ENCODE data around the gene PTGR2.

DNA sequence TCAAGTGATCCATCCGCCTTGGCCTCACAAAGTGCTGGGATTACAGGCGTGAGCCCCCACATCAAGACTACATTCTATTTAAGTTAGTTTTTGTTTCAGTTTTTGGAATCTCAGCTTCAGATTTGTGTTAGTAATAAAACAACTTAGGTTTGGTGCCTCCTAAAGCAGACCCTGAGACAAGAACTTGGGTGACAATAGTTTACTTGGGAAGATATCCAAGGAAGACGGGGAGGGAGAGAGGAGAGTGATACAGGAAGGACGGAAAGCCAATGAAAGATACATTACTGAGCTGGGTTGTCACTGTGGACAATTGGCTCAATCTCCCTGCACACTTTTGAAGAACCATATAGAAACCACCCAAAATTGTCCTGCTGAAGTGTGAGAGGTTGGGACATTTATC lies 22.6 kb upstream of the PTGR2 start:
- TF ChIP-seq, protein P1, sequence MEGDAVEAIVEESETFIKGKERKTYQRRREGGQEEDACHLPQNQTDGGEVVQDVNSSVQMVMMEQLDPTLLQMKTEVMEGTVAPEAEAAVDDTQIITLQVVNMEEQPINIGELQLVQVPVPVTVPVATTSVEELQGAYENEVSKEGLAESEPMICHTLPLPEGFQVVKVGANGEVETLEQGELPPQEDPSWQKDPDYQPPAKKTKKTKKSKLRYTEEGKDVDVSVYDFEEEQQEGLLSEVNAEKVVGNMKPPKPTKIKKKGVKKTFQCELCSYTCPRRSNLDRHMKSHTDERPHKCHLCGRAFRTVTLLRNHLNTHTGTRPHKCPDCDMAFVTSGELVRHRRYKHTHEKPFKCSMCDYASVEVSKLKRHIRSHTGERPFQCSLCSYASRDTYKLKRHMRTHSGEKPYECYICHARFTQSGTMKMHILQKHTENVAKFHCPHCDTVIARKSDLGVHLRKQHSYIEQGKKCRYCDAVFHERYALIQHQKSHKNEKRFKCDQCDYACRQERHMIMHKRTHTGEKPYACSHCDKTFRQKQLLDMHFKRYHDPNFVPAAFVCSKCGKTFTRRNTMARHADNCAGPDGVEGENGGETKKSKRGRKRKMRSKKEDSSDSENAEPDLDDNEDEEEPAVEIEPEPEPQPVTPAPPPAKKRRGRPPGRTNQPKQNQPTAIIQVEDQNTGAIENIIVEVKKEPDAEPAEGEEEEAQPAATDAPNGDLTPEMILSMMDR (conservative IDR thresholded peaks at IDR 0.05) = no peak
- TF ChIP-seq EZH2 (IDR thresholded peaks at IDR 0.05; ENCODE audit: low read depth) = no peak
